Vagina (tissue), 2 donors: Measurements from ENCODE around the gene RB1. TPM values are rescaled to one million over a fixed set of nuclear protein-coding genes. Genes with fewer than 3 reads are reported as not detected.

Experiments used
- DNase-seq, 2 donors: peaks; one replicate each; pipeline ENCODE4 v3.0.0-alpha.2; 2017; ENCODE audit errors: extremely low spot score in 2 of 2
- H3K27ac ChIP-seq: fragments of 200-600 bp; sonication (generic); one replicate; pipeline ENCODE4 v1.5.1; 2019
- H3K27me3 ChIP-seq: fragments of 200-600 bp; sonication (generic); one replicate; pipeline ENCODE4 v1.5.1; 2019
- H3K36me3 ChIP-seq, 2 donors: fragments of 200-600 bp; sonication (generic); one replicate each; pipeline ENCODE4 v1.5.1; 2017 to 2019
- H3K4me1 ChIP-seq: fragments of 200-600 bp; sonication (generic); one replicate; pipeline ENCODE4 v1.5.1; 2019
- H3K4me3 ChIP-seq, 2 donors: fragments of 200-600 bp; sonication (generic); 1 replicate in 1 of 2; 2 replicates in 1 of 2; pipeline ENCODE4 v1.5.1; 2016 to 2019
- H3K9me3 ChIP-seq: fragments of 200-600 bp; sonication (generic); one replicate; pipeline ENCODE4 v1.5.1; 2019
- POLR2A ChIP-seq, 2 donors: fragments of 450-650 bp; IDR thresholded peaks; one replicate each; pipeline ENCODE4 v1.6.1; 2017; ENCODE audit warnings: antibody characterized with exemption in 2 of 2, mild to moderate bottlenecking in 2 of 2, moderate library complexity in 2 of 2
- POLR2AphosphoS5 ChIP-seq, 2 donors: sonication (generic); formaldehyde crosslinking; IDR thresholded peaks; one replicate each; pipeline ENCODE4 v1.9.0; 2017; ENCODE audit warnings: antibody characterized with exemption in 2 of 2, mild to moderate bottlenecking in 2 of 2, low read depth in 1 of 2; ENCODE audit not compliant: insufficient read depth in 1 of 2
- intact Hi-C: fragments of 100-400 bp; cut with DNase I; formaldehyde crosslinking; loops from one replicate; pipeline ENCODE4 v1.15.1; 2023
- total RNA-seq: library from RNA; depleted of rRNA; stranded (reverse); fragments of >200 nt; gene quantifications from one replicate; pipeline ENCODE4 v1.2.3, GENCODE V29; 2016
- TF ChIP-seq, protein P1 (sequence below), 3 experiments: fragments of 450-650 bp in 2 of 3; fragments of 200-600 bp in 1 of 3; sonication (generic) in 1 of 3; IDR thresholded peaks; one replicate each; pipeline ENCODE4 v1.5.1; 2017 to 2019; ENCODE audit warnings: antibody characterized with exemption in 3 of 3, mild to moderate bottlenecking in 2 of 3, moderate library complexity in 2 of 3

The RB1 gene
- total RNA-seq, 1 donor from 2014 or later: 34.4 TPM

DNA sequence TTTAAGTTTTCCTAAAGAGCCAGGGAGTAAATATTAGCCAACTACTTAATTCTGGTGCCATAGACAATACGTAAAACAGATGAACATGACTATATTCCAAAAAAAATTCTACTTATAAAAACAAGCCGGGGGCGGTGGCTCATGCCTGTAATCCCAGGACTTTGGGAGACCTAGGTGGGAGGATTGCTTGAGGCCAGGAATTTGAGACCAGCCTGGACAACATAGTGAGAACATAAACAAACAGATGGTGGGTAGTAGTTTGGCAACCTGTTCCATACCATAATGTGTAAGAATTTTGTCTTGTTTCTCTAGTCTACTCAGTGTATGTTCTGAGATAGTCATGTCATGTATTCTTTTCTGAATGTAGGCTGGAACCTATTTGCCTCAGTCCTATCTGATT, 45.1 kb upstream of the RB1 start:
- no peaks in the 10 kb centered on the region for H3K9me3 ChIP-seq
- no peak for DNase-seq
- TF ChIP-seq, protein P1, sequence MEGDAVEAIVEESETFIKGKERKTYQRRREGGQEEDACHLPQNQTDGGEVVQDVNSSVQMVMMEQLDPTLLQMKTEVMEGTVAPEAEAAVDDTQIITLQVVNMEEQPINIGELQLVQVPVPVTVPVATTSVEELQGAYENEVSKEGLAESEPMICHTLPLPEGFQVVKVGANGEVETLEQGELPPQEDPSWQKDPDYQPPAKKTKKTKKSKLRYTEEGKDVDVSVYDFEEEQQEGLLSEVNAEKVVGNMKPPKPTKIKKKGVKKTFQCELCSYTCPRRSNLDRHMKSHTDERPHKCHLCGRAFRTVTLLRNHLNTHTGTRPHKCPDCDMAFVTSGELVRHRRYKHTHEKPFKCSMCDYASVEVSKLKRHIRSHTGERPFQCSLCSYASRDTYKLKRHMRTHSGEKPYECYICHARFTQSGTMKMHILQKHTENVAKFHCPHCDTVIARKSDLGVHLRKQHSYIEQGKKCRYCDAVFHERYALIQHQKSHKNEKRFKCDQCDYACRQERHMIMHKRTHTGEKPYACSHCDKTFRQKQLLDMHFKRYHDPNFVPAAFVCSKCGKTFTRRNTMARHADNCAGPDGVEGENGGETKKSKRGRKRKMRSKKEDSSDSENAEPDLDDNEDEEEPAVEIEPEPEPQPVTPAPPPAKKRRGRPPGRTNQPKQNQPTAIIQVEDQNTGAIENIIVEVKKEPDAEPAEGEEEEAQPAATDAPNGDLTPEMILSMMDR (IDR thresholded peaks at IDR 0.05): no peak
- TF ChIP-seq POLR2A (IDR thresholded peaks at IDR 0.05) (no peak), POLR2AphosphoS5 (IDR thresholded peaks at IDR 0.05; ENCODE audit: insufficient read depth in 1 of 2, low read depth in 1 of 2) (no peak)
- intact Hi-C loops: no loop called here
- H3K4me3 ChIP-seq: no peak overlapping the region
- peaks cover 0 to 97% of the 10 kb centered on the region in 2 donors for H3K36me3 ChIP-seq
- no peaks in the 10 kb centered on the region for H3K27me3 ChIP-seq
- H3K27ac ChIP-seq: no peak overlapping the region
- H3K4me1 ChIP-seq: peaks cover 29% of the 10 kb centered on the region

DNA sequence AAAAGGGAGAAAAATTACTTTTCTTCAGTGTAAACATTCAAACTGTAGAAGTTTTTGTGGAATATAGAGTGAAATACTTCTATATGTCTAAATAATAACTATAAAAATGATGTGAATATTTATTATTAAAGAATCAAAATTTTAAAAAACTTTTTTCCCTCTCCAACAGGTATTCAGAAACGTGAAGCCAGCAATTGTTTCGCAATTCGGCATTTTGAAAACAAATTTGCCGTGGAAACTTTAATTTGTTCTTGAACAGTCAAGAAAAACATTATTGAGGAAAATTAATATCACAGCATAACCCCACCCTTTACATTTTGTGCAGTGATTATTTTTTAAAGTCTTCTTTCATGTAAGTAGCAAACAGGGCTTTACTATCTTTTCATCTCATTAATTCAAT, 42.6 kb upstream of the RB1 start:
- H3K36me3 ChIP-seq: peaks cover 0 to 95% of the 10 kb centered on the region in 2 donors
- H3K27me3 ChIP-seq: no peaks in the 10 kb centered on the region

DNA sequence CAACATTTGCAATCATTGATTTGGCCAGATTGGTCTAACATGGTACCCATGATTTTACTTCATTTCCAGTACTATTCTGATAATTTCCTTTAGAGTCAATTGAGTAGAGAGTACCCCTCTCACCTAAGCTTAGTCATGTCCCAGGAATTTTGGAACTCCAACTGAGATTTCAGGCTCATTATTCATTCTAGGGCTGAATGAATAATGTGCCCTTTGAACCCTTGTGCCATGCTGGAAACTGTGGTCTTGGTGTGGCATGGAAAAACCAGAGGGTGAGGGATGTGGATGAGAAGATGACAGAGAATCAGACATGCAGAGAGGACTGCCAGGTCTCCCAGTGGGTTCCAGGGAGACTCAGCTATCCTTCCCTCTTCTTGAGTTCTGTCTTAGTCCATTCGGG, 40.4 kb upstream of the RB1 start:
- no peak overlapping the region for H3K27ac ChIP-seq
- TF ChIP-seq POLR2AphosphoS5 (IDR thresholded peaks at IDR 0.05; ENCODE audit: insufficient read depth in 1 of 2, low read depth in 1 of 2): no peak
- TF ChIP-seq, protein P1 (IDR thresholded peaks at IDR 0.05): no peak
- TF ChIP-seq POLR2A (IDR thresholded peaks at IDR 0.05): no peak
- no peaks in the 10 kb centered on the region for H3K27me3 ChIP-seq
- intact Hi-C loops: no loop called here
- H3K36me3 ChIP-seq: peaks cover 0 to 73% of the 10 kb centered on the region in 2 donors
- H3K4me3 ChIP-seq: no peak overlapping the region
- DNase-seq: no peak
- peaks cover 41% of the 10 kb centered on the region for H3K4me1 ChIP-seq
- H3K9me3 ChIP-seq: no peaks in the 10 kb centered on the region

More for the DNA sequence above, 42.6 kb upstream of the RB1 start:
- no peak overlapping the region for H3K27ac ChIP-seq
- H3K9me3 ChIP-seq: no peaks in the 10 kb centered on the region
- intact Hi-C loops: no loop called here
- peaks cover 36% of the 10 kb centered on the region for H3K4me1 ChIP-seq
- no peak for DNase-seq
- H3K4me3 ChIP-seq: no peak overlapping the region
- no peak for TF ChIP-seq POLR2A (IDR thresholded peaks at IDR 0.05)
- TF ChIP-seq, protein P1 (IDR thresholded peaks at IDR 0.05): no peak
- TF ChIP-seq POLR2AphosphoS5 (IDR thresholded peaks at IDR 0.05; ENCODE audit: insufficient read depth in 1 of 2, low read depth in 1 of 2): no peak

DNA sequence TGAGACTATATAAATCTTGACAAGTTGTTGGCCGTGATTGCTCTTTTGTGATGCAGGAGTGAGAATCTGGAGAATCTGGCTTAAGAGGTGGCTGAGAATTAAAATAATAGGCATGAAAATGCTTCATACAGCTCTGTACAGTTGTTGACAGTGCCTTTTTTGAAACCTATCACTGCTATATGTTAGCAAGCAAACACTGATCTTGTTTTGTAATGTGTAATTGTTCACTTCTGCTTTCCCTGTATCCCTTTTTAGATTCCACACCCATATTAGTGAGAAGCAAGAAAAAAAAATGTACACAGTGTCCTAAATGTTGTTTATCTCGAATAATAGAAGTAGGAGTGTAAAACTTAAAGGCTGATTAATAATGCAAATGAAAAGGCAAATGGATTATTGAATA, 39.5 kb upstream of the RB1 start:
- Histone ChIP-seq H3K27me3 (no peaks in the 10 kb centered on the region), H3K4me3 (no peak overlapping the region), H3K27ac (no peak overlapping the region), H3K36me3 (peaks cover 0 to 67% of the 10 kb centered on the region in 2 donors), H3K4me1 (peaks cover 32% of the 10 kb centered on the region), H3K9me3 (no peaks in the 10 kb centered on the region)
- intact Hi-C loops: no loop called here
- no peak for DNase-seq
- TF ChIP-seq, protein P1 (IDR thresholded peaks at IDR 0.05): no peak

DNA sequence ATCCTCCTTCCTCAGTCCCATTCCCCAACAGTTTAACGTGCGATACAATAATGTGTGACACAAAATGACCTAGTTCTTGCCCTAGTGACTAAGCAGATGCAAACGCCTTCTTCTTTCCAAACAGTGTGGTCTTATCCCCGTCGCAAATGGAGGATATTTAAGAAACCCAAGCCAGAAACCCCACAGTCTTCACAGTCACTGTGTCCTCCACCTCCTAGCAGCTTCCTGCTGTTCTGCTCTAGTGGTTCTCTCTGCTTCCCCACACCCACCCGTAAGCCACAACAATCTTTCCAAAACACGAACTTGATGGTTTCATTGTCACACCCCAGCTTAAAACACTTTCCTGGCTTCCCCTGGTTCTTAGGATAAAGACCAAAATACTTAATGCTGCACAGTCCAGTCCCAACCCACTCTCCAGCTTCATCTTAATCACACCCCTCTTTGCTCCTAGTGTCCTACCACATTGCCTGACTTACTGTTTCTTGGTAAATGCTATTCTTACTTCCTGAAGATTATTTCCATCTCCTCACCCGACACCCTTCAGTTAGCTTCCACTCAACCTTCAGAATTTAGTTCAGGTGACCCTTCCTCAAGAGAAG, 38.2 kb upstream of the RB1 start:
- intact Hi-C loops: no loop called here
- no peak for DNase-seq
- TF ChIP-seq POLR2A (IDR thresholded peaks at IDR 0.05) (no peak), POLR2AphosphoS5 (IDR thresholded peaks at IDR 0.05; ENCODE audit: insufficient read depth in 1 of 2, low read depth in 1 of 2) (no peak)
- TF ChIP-seq, protein P1 (IDR thresholded peaks at IDR 0.05): no peak
- Histone ChIP-seq H3K36me3 (peaks cover 0 to 59% of the 10 kb centered on the region in 2 donors), H3K27ac (no peak overlapping the region), H3K9me3 (no peaks in the 10 kb centered on the region), H3K4me3 (no peak overlapping the region), H3K4me1 (peaks cover 21% of the 10 kb centered on the region), H3K27me3 (no peaks in the 10 kb centered on the region)
